Brain microvascular endothelial cell (primary cell): ENCODE results near the gene BMP7.
"Not testable (repeated sequence)": the region's sequence is repeated elsewhere in the genome, so short reads cannot be mapped to it uniquely, and the experiment has no call there.

Experiments
- DNase-seq: peaks from one replicate; pipeline ENCODE4 v3.0.0-alpha.2; 2020
- H3K27ac ChIP-seq: fragments of 250-450 bp; sonication (Bioruptor Pico); 2 replicates; pipeline ENCODE4 v1.5.1; 2020; ENCODE audit warnings: mild to moderate bottlenecking, moderate library complexity
- H3K27me3 ChIP-seq: fragments of 250-450 bp; sonication (Bioruptor Pico); replicated peaks from 2 replicates; pipeline ENCODE4 v1.5.1; 2020; ENCODE audit warnings: mild to moderate bottlenecking
- H3K36me3 ChIP-seq: fragments of 250-450 bp; sonication (Bioruptor Pico); replicated peaks from 2 replicates; pipeline ENCODE4 v1.5.1; 2020; ENCODE audit warnings: mild to moderate bottlenecking
- H3K4me3 ChIP-seq: 2 replicates; pipeline ENCODE4 v1.5.1; 2011; ENCODE audit warnings: low read depth, mild to moderate bottlenecking, control low read depth, low read length, moderate library complexity
- in situ Hi-C: cut with HindIII; loops from 2 replicates; pipeline ENCODE4 v1.10.0; 2017; ENCODE audit warnings: low sequenced_read_pairs, low pct_ligation_motif_present
- TF ChIP-seq, protein P1 (sequence below): IDR thresholded peaks from 2 replicates; pipeline ENCODE4 v1.5.1; 2011; ENCODE audit warnings: low read depth, mild to moderate bottlenecking, moderate library complexity, low read length, control low read depth, inconsistent platforms; ENCODE audit errors: missing control alignments

The BMP7 gene

DNA sequence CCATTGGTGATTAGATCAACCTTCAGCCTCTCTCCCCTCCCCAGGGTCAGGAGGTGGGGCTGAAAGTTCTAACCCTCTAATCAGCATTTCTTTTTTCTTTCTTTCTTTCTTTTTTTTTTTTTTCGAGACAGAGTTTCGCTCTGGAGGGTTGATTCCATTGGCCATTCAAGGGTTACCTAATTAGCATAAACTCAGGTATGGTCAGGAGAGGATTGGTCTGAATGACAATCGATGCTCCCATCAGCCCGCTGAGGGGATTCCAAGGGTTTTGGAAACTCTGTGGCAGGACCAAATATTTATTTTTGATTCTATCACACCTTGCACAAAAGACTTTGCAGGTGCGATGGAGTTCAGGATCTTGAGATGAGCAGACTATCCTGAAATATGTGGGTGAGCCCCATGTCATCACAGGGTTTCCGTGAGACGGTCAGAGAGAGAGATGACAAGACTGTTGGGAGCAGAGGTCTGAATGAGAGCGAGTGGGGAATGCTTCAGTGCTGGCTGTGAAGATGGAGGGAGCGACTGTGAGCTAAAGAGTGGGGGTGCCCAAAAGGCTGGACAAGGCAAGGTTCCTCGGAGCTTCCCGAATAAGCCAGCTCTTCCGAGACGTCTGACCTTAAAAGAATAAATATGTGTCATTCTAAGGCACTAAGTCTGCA, 107.1 kb downstream of the BMP7 start:
- no peaks in the 10 kb centered on the region for H3K27me3 ChIP-seq
- no peak overlapping the region for H3K4me3 ChIP-seq
- TF ChIP-seq, protein P1, sequence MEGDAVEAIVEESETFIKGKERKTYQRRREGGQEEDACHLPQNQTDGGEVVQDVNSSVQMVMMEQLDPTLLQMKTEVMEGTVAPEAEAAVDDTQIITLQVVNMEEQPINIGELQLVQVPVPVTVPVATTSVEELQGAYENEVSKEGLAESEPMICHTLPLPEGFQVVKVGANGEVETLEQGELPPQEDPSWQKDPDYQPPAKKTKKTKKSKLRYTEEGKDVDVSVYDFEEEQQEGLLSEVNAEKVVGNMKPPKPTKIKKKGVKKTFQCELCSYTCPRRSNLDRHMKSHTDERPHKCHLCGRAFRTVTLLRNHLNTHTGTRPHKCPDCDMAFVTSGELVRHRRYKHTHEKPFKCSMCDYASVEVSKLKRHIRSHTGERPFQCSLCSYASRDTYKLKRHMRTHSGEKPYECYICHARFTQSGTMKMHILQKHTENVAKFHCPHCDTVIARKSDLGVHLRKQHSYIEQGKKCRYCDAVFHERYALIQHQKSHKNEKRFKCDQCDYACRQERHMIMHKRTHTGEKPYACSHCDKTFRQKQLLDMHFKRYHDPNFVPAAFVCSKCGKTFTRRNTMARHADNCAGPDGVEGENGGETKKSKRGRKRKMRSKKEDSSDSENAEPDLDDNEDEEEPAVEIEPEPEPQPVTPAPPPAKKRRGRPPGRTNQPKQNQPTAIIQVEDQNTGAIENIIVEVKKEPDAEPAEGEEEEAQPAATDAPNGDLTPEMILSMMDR = no peak
- no peaks in the 10 kb centered on the region for H3K36me3 ChIP-seq
- no peak for DNase-seq
- no peak overlapping the region for H3K27ac ChIP-seq
- in situ Hi-C loops = no loop called here

DNA sequence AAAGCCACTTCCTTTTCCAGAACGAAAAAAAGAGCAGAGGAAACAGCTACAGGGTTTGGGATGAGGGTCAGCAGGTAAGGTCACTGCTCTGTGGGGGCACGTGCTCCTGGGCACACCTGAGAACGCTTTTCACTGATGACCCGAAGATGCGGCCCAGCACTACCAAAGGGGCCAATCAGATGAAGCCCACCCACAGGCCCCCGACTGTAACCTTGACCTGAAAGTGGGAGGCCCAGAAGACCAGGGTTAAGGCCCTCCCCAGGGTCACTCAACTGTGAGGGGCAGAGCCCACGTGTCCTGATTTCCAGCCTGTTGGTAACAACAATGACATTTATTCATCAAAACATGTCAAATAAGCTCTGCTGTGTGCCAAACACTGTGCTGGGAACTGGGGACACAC, 108.0 kb downstream of the BMP7 start:
- no peaks in the 10 kb centered on the region for H3K27me3 ChIP-seq
- no peak for DNase-seq
- H3K36me3 ChIP-seq = no peaks in the 10 kb centered on the region
- no peak overlapping the region for H3K27ac ChIP-seq
- TF ChIP-seq, protein P1 = no peak
- in situ Hi-C loops = no loop called here
- H3K4me3 ChIP-seq = no peak overlapping the region

DNA sequence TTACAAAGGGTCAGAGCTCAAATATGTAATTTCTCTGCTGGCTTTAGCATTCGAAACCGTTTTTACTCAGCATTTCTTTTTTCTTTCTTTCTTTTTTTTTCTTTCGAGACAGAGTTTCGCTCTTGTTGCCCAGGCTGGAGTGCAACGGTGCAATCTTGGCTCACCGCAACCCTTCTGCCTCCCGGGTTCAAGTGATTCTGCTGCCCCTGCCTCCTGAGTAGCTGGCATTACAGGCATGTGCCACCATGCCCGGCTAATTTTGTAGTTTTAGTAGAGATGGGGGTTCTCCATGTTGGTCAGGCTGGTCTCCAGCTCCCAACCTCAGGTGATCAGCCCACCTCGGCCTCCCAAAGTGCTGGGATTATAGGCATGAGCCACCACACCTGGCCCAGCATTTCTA, 108.7 kb downstream of the BMP7 start:
- H3K4me3 ChIP-seq, H3K36me3 ChIP-seq, H3K27me3 ChIP-seq, in situ Hi-C loops, DNase-seq, H3K27ac ChIP-seq: not testable (repeated sequence)

DNA sequence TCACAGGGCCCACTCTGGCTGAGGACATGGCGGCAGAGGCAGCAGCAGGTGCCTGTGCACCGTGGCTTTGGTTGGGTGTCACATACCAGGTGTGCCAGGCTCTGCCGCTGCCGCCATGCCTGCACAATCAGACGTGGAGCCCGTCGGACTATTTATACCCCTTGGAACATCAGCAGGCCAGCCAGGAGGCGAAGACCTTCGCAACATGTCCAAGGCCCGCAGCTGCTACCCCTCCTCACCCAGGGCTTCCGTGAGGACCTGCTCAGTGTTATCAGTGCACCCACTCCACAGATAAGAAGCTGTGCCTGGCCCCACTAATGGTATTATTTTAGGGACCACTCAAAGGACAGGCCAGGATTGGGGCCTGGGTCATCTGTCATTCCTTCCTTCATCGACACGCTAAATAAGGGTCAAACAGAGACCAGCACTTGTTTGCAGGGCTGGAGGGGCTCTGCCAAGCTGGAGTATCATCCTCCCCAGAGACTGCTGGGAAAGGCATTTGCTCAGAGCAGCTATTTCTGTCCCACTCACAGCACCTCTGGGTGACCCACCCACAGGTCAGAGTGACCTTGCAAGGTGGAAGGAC, 109.2 kb downstream of the BMP7 start:
- Histone ChIP-seq H3K27me3 (no peaks in the 10 kb centered on the region), H3K4me3 (no peak overlapping the region), H3K27ac (no peak overlapping the region), H3K36me3 (no peaks in the 10 kb centered on the region)
- TF ChIP-seq, protein P1 = no peak
- DNase-seq = no peak
- in situ Hi-C loops = no loop called here

DNA sequence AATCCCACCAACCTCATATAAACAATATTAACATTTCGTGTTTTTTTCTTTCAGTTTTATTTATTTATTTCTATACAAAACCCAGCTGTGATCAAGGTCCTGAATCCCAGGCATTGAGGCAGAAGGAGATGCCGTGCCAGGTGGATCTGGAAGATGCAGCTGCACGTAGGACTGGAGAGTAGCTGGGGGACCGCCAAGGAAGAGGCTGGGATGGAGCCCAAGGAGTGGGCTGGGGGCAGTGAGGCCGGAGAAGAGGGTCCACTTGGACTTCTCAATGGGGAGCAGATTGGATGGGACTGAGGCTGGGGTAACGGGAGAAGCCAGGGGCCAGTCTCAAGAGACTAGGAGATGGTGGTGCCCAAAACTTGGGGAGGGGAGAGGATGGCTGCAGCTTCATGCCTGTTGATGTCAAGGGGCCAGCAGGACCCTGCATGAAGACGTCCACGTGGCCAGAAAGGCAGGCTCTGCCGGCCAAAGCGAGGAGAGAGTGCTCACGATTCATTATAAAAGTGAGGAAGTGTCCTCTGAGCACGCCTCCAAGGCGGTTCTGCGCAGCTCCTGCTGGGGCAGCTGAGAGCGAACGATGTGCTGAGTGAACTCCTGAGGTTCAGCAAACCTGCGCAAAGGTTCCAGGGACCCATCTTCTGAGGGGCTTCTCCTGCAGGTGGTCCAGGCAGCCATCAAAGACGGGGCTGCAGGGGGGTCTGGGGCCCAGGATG, 110.3 kb downstream of the BMP7 start:
- TF ChIP-seq, protein P1 = no peak
- Histone ChIP-seq H3K4me3 (no peak overlapping the region), H3K36me3 (no peaks in the 10 kb centered on the region), H3K27ac (no peak overlapping the region), H3K27me3 (no peaks in the 10 kb centered on the region)
- DNase-seq = no peak
- in situ Hi-C loops = no loop called here

DNA sequence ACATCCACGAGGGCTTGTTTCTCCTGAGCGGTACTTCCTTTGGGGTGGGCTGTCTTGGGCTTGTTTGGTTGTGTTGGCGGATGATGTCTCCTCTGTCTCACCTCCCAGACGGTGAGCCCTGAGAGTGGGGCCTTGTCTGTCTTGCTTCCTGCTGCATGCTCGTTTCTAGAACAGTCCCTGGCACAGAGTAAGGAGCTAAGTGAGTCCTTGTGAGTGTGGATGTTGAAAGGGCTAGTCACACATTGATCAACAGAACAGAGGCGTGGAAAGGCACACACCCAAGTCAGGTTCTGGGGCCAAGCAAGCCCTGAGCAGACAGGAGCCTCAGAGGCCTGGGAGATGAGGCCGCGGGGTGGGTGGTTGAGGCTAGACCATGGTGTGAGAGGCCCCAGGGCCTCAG, 111.0 kb downstream of the BMP7 start:
- TF ChIP-seq, protein P1 = no peak
- in situ Hi-C loops = no loop called here
- Histone ChIP-seq H3K4me3 (no peak overlapping the region), H3K27ac (no peak overlapping the region), H3K36me3 (no peaks in the 10 kb centered on the region), H3K27me3 (no peaks in the 10 kb centered on the region)
- DNase-seq = no peak
